ENCODE results near the gene HNRNPLL. TPM values are rescaled to one million over a fixed set of nuclear protein-coding genes. Genes with fewer than 3 reads are reported as not detected.

The HNRNPLL gene
- total RNA-seq, 1 donor from 2014 or later = 67.7 TPM

GRCh38 chr2:38526195-38526594 lies 76.5 kb downstream of the HNRNPLL start:
- Mint-ChIP-seq H3K36me3 (ENCODE audit: low read depth) (no peaks in the 10 kb centered on the region), H3K4me3 (ENCODE audit: low read depth) (no peak overlapping the region), H3K27ac (no peak overlapping the region), H3K4me1 (ENCODE audit: low read depth) (peaks cover 6% of the 10 kb centered on the region), H3K9me3 (no peaks in the 10 kb centered on the region), H3K27me3 (ENCODE audit: low read depth) (peaks cover 36% of the 10 kb centered on the region)
- DNase-seq (ENCODE audit: low spot score) = no peak
- intact Hi-C loops (cut with micrococcal nuclease) = no loop called here

- DNase-seq (ENCODE audit: low spot score) = no peak
- H3K27ac Mint-ChIP-seq = no peak overlapping the region
- intact Hi-C loops (cut with micrococcal nuclease) = no loop called here
- H3K4me1 Mint-ChIP-seq (ENCODE audit: low read depth) = peaks cover 6% of the 10 kb centered on the region
- H3K4me3 Mint-ChIP-seq (ENCODE audit: low read depth) = no peak overlapping the region
- no peaks in the 10 kb centered on the region for H3K36me3 Mint-ChIP-seq (ENCODE audit: low read depth)
- peaks cover 37% of the 10 kb centered on the region for H3K27me3 Mint-ChIP-seq (ENCODE audit: low read depth)
- no peaks in the 10 kb centered on the region for H3K9me3 Mint-ChIP-seq
Observed at GRCh38 chr2:38524580-38524979, 78.1 kb downstream of the HNRNPLL start.

GRCh38 chr2:38523728-38524437 lies 78.8 kb downstream of the HNRNPLL start:
- no peaks in the 10 kb centered on the region for H3K36me3 Mint-ChIP-seq (ENCODE audit: low read depth)
- DNase-seq (ENCODE audit: low spot score) = no peak
- H3K27ac Mint-ChIP-seq = no peak overlapping the region
- H3K9me3 Mint-ChIP-seq = no peaks in the 10 kb centered on the region
- intact Hi-C loops (cut with micrococcal nuclease) = no loop called here
- peaks cover 37% of the 10 kb centered on the region for H3K27me3 Mint-ChIP-seq (ENCODE audit: low read depth)
- H3K4me3 Mint-ChIP-seq (ENCODE audit: low read depth) = no peak overlapping the region
- H3K4me1 Mint-ChIP-seq (ENCODE audit: low read depth) = peaks cover 6% of the 10 kb centered on the region

GRCh38 chr2:38522754-38523349 lies 79.9 kb downstream of the HNRNPLL start:
- intact Hi-C loops (cut with micrococcal nuclease) = no loop called here
- no peaks in the 10 kb centered on the region for H3K36me3 Mint-ChIP-seq (ENCODE audit: low read depth)
- no peak overlapping the region for H3K4me3 Mint-ChIP-seq (ENCODE audit: low read depth)
- H3K4me1 Mint-ChIP-seq (ENCODE audit: low read depth) = peaks cover 2% of the 10 kb centered on the region
- DNase-seq (ENCODE audit: low spot score) = no peak
- no peak overlapping the region for H3K27ac Mint-ChIP-seq
- H3K27me3 Mint-ChIP-seq (ENCODE audit: low read depth) = peaks cover 35% of the 10 kb centered on the region
- no peaks in the 10 kb centered on the region for H3K9me3 Mint-ChIP-seq

- no peak overlapping the region for H3K4me3 Mint-ChIP-seq (ENCODE audit: low read depth)
- H3K36me3 Mint-ChIP-seq (ENCODE audit: low read depth) = no peaks in the 10 kb centered on the region
- intact Hi-C loops (cut with micrococcal nuclease) = no loop called here
- no peaks in the 10 kb centered on the region for H3K9me3 Mint-ChIP-seq
- H3K27me3 Mint-ChIP-seq (ENCODE audit: low read depth) = peaks cover 33% of the 10 kb centered on the region
- DNase-seq (ENCODE audit: low spot score) = no peak
- H3K27ac Mint-ChIP-seq = no peak overlapping the region
- H3K4me1 Mint-ChIP-seq (ENCODE audit: low read depth) = no peaks in the 10 kb centered on the region
Observed at GRCh38 chr2:38521835-38522234, 80.9 kb downstream of the HNRNPLL start.

GRCh38 chr2:38517284-38517683 lies 85.4 kb downstream of the HNRNPLL start:
- intact Hi-C loops (cut with micrococcal nuclease) = no loop called here
- DNase-seq (ENCODE audit: low spot score) = no peak
- H3K4me3 Mint-ChIP-seq (ENCODE audit: low read depth) = no peak overlapping the region
- peaks cover 22% of the 10 kb centered on the region for H3K27me3 Mint-ChIP-seq (ENCODE audit: low read depth)
- no peaks in the 10 kb centered on the region for H3K9me3 Mint-ChIP-seq
- H3K36me3 Mint-ChIP-seq (ENCODE audit: low read depth) = no peaks in the 10 kb centered on the region
- H3K4me1 Mint-ChIP-seq (ENCODE audit: low read depth) = no peaks in the 10 kb centered on the region
- H3K27ac Mint-ChIP-seq = no peak overlapping the region

GRCh38 chr2:38516526-38516925 lies 86.2 kb downstream of the HNRNPLL start:
- H3K4me1 Mint-ChIP-seq (ENCODE audit: low read depth) = no peaks in the 10 kb centered on the region
- H3K36me3 Mint-ChIP-seq (ENCODE audit: low read depth) = no peaks in the 10 kb centered on the region
- H3K27me3 Mint-ChIP-seq (ENCODE audit: low read depth) = peaks cover 18% of the 10 kb centered on the region
- intact Hi-C loops (cut with micrococcal nuclease) = no loop called here
- H3K4me3 Mint-ChIP-seq (ENCODE audit: low read depth) = no peak overlapping the region
- no peaks in the 10 kb centered on the region for H3K9me3 Mint-ChIP-seq
- no peak overlapping the region for H3K27ac Mint-ChIP-seq
- no peak for DNase-seq (ENCODE audit: low spot score)

GRCh38 chr2:38516122-38516521 lies 86.6 kb downstream of the HNRNPLL start:
- intact Hi-C loops (cut with micrococcal nuclease) = no loop called here
- no peaks in the 10 kb centered on the region for H3K4me1 Mint-ChIP-seq (ENCODE audit: low read depth)
- H3K36me3 Mint-ChIP-seq (ENCODE audit: low read depth) = no peaks in the 10 kb centered on the region
- DNase-seq (ENCODE audit: low spot score) = no peak
- H3K4me3 Mint-ChIP-seq (ENCODE audit: low read depth) = no peak overlapping the region
- H3K27ac Mint-ChIP-seq = no peak overlapping the region
- H3K27me3 Mint-ChIP-seq (ENCODE audit: low read depth) = peaks cover 18% of the 10 kb centered on the region
- H3K9me3 Mint-ChIP-seq = no peaks in the 10 kb centered on the region

- Mint-ChIP-seq H3K4me3 (ENCODE audit: low read depth) (no peak overlapping the region), H3K27ac (no peak overlapping the region), H3K9me3 (no peaks in the 10 kb centered on the region), H3K4me1 (ENCODE audit: low read depth) (no peaks in the 10 kb centered on the region), H3K36me3 (ENCODE audit: low read depth) (no peaks in the 10 kb centered on the region), H3K27me3 (ENCODE audit: low read depth) (peaks cover 18% of the 10 kb centered on the region)
- intact Hi-C loops (cut with micrococcal nuclease) = no loop called here
- DNase-seq (ENCODE audit: low spot score) = no peak
Observed at GRCh38 chr2:38515155-38516074, 87.3 kb downstream of the HNRNPLL start.

- Mint-ChIP-seq H3K4me3 (ENCODE audit: low read depth) (no peak overlapping the region), H3K4me1 (ENCODE audit: low read depth) (no peaks in the 10 kb centered on the region), H3K27me3 (ENCODE audit: low read depth) (peaks cover 18% of the 10 kb centered on the region), H3K9me3 (no peaks in the 10 kb centered on the region), H3K36me3 (ENCODE audit: low read depth) (no peaks in the 10 kb centered on the region), H3K27ac (no peak overlapping the region)
- intact Hi-C loops (cut with micrococcal nuclease) = no loop called here
- DNase-seq (ENCODE audit: low spot score) = no peak
Observed at GRCh38 chr2:38514603-38515154, 88.0 kb downstream of the HNRNPLL start.

GRCh38 chr2:38512211-38512610 lies 90.5 kb downstream of the HNRNPLL start:
- intact Hi-C loops (cut with micrococcal nuclease) = no loop called here
- peaks cover 17% of the 10 kb centered on the region for H3K27me3 Mint-ChIP-seq (ENCODE audit: low read depth)
- H3K9me3 Mint-ChIP-seq = no peaks in the 10 kb centered on the region
- H3K27ac Mint-ChIP-seq = no peak overlapping the region
- no peaks in the 10 kb centered on the region for H3K36me3 Mint-ChIP-seq (ENCODE audit: low read depth)
- DNase-seq (ENCODE audit: low spot score) = no peak
- peaks cover 3% of the 10 kb centered on the region for H3K4me1 Mint-ChIP-seq (ENCODE audit: low read depth)
- no peak overlapping the region for H3K4me3 Mint-ChIP-seq (ENCODE audit: low read depth)
